T-helper 17 cell (primary cell): ENCODE results near the gene PLD3. TPM values are rescaled to one million over a fixed set of nuclear protein-coding genes. Genes with fewer than 3 reads are reported as not detected.
A peak's percentile ranks its signal among the peaks of the same experiment; 100 is the strongest.
"Not testable (repeated sequence)": the region's sequence is repeated elsewhere in the genome, so short reads cannot be mapped to it uniquely, and the experiment has no call there.

ENCODE experiments used
- ATAC-seq: fragments of 150-1000 bp; cut with Tn5 transposase; 2 replicates; pipeline ENCODE4 v1.10.0; 2021; ENCODE audit warnings: mild to moderate bottlenecking, moderate library complexity
- DNase-seq, 3 donors: peaks; one replicate each; pipeline versions ENCODE4 v3.0.0 to v3.0.0-alpha.2; 2020 to 2021
- H3K9me3 ChIP-seq: one replicate; pipeline ENCODE4 v1.7.0; 2013; ENCODE audit warnings: low read length, mild to moderate bottlenecking; ENCODE audit not compliant: control insufficient read depth, poor library complexity, severe bottlenecking
- H3K27ac Mint-ChIP-seq: one replicate; pipeline ENCODE4 v1.8.0; 2022; ENCODE audit warnings: mild to moderate bottlenecking, moderate library complexity, mixed read lengths
- H3K27me3 Mint-ChIP-seq: one replicate; pipeline ENCODE4 v1.8.0; 2022; ENCODE audit warnings: mixed read lengths
- H3K36me3 Mint-ChIP-seq: one replicate; pipeline ENCODE4 v1.8.0; 2022; ENCODE audit warnings: low read depth, mixed read lengths
- H3K4me1 Mint-ChIP-seq: one replicate; pipeline ENCODE4 v1.8.0; 2022; ENCODE audit warnings: mild to moderate bottlenecking, mixed read lengths
- H3K4me3 Mint-ChIP-seq: one replicate; pipeline ENCODE4 v1.8.0; 2022; ENCODE audit warnings: mild to moderate bottlenecking, moderate library complexity, mixed read lengths
- total RNA-seq, 4 donors: library from RNA in 2 of 4; stranded (reverse) in 2 of 4; gene quantifications; one replicate each; pipeline ENCODE4 v1.2.3 and lab custom pipeline; 2022 to 2026

PLD3 gene
- total RNA-seq, 2 donors from 2014 or later, result 75.4 to 77.1 TPM

GRCh38 chr19:40360708-40361241 lies 12.3 kb downstream of the PLD3 start:
- DNase-seq (no peak), ATAC-seq (no peak)
- peaks cover 31% of the 10 kb centered on the region for H3K4me1 Mint-ChIP-seq
- H3K27ac Mint-ChIP-seq, result no peak overlapping the region
- no peaks in the 10 kb centered on the region for H3K27me3 Mint-ChIP-seq
- peaks cover 3% of the 10 kb centered on the region for H3K36me3 Mint-ChIP-seq
- H3K4me3 Mint-ChIP-seq, result no peak overlapping the region
- H3K9me3 ChIP-seq, result no peaks in the 10 kb centered on the region

- DNase-seq, result no peak
- H3K36me3 Mint-ChIP-seq, result peaks cover 3% of the 10 kb centered on the region
- no peaks in the 10 kb centered on the region for H3K27me3 Mint-ChIP-seq
- H3K4me3 Mint-ChIP-seq, result no peak overlapping the region
- H3K9me3 ChIP-seq, result no peaks in the 10 kb centered on the region
- H3K4me1 Mint-ChIP-seq, result peaks cover 23% of the 10 kb centered on the region
- H3K27ac Mint-ChIP-seq, result peak overlapping the region; percentile 73
- ATAC-seq, result no peak
These were observed 13.7 kb downstream of the PLD3 start for GRCh38 chr19:40362160-40362559.

DNA sequence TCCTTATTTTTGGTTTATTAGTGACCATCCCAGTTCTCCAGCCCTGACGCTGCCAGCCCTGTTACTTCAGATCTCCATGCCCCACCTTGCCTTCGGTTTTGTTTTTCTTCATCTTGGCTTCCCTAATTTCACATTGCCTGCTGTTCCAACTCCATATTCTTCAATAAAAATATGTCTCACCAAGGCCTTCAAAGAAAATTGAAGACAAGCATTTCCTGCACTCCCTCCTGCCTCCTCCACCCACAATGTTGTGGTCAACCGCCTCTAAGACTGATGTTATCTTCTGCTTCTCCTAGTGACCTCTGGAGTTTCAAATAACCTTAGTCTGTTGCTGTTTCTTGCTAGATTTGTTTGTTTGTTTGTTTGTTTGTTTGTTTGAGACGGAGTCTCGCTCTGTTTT lies 14.6 kb downstream of the PLD3 start:
- Mint-ChIP-seq H3K27ac (peak overlapping the region; percentile 73), H3K4me1 (peaks cover 19% of the 10 kb centered on the region), H3K36me3 (peaks cover 3% of the 10 kb centered on the region), H3K27me3 (no peaks in the 10 kb centered on the region), H3K4me3 (no peak overlapping the region)
- no peaks in the 10 kb centered on the region for H3K9me3 ChIP-seq
- DNase-seq (no peak), ATAC-seq (no peak)

DNA sequence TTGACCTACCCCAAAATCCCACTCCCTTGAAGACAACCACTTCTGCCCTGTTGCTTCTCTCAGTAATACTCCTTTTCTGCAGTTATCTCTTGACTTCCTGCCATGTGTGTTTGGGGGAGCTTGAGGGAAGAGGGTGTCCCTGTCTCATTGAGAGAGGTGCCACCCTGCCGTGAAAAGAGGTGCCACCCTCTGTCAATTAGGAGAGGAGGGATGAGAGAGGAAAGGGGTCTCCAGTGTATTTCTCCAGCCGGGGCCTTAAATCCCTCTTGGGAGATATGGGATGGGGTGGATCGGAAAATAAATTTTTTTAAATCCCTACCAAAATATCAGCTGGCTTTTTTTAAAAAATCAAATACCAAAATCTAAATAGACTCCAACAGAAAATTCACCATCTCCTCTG lies 16.5 kb downstream of the PLD3 start:
- no peaks in the 10 kb centered on the region for H3K9me3 ChIP-seq
- ATAC-seq, result no peak
- Mint-ChIP-seq H3K27me3 (no peaks in the 10 kb centered on the region), H3K4me3 (no peak overlapping the region), H3K36me3 (peaks cover 3% of the 10 kb centered on the region), H3K27ac (peak overlapping the region; percentile 27), H3K4me1 (peaks cover 17% of the 10 kb centered on the region)
- DNase-seq, result no peak

GRCh38 chr19:40365613-40366401 lies 17.3 kb downstream of the PLD3 start:
- peak overlapping the region; percentile 27 for H3K27ac Mint-ChIP-seq
- no peaks in the 10 kb centered on the region for H3K27me3 Mint-ChIP-seq
- no peaks in the 10 kb centered on the region for H3K9me3 ChIP-seq
- peaks cover 15% of the 10 kb centered on the region for H3K4me1 Mint-ChIP-seq
- peak; percentile 40 for ATAC-seq
- DNase-seq, result peak in 1 of 3 donors; percentile 15
- no peak overlapping the region for H3K4me3 Mint-ChIP-seq
- H3K36me3 Mint-ChIP-seq, result peaks cover 3% of the 10 kb centered on the region

GRCh38 chr19:40366697-40367561 lies 18.4 kb downstream of the PLD3 start:
- peaks cover 11% of the 10 kb centered on the region for H3K4me1 Mint-ChIP-seq
- peaks cover 3% of the 10 kb centered on the region for H3K36me3 Mint-ChIP-seq
- H3K4me3 Mint-ChIP-seq, result no peak overlapping the region
- DNase-seq (no peak), ATAC-seq (no peak)
- H3K9me3 ChIP-seq, result no peaks in the 10 kb centered on the region
- no peaks in the 10 kb centered on the region for H3K27me3 Mint-ChIP-seq
- H3K27ac Mint-ChIP-seq, result no peak overlapping the region

DNA sequence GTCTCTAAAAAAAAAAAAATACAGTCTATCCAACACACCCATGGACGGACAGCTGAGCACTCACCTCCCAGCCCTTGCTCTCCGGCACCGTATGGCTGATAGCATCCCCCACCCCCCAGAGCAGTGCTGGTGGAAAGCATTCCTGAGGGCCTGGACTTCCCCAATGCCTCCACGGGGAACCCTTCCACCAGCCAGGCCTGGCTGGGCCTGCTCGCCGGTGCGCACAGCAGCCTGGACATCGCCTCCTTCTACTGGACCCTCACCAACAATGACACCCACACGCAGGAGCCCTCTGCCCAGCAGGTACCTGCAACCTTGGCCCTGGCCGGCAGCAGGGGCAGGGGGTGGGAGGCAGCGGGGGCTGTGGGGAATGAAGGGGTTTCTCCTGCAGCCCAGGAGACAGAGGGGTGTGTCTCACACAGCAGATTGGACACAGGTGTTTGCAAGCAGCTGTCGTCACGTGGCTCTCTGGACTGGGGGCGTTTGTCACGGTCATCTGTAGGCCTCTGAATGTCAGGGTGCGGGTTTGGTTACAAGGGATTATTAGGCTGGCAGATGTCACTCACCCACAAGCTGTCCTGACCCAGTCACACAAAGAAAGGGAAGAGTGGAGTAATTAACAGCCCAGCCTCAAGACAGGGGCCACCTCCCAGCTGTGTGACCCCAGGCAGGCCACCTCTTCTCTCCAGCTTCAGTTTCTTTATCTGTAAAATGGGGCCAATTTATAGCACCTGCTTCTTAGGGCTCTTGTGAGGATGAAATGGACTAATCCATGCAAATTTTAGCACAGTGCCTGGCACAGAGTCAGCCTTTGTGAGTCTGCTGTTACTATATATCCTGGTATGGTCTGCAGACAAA lies 19.3 kb downstream of the PLD3 start:
- no peak overlapping the region for H3K4me3 Mint-ChIP-seq
- no peak overlapping the region for H3K27ac Mint-ChIP-seq
- H3K9me3 ChIP-seq, result no peaks in the 10 kb centered on the region

GRCh38 chr19:40369797-40370196 lies 21.3 kb downstream of the PLD3 start:
- no peaks in the 10 kb centered on the region for H3K9me3 ChIP-seq
- no peak for ATAC-seq
- Mint-ChIP-seq H3K27ac (no peak overlapping the region), H3K36me3 (peaks cover 3% of the 10 kb centered on the region), H3K27me3 (no peaks in the 10 kb centered on the region), H3K4me3 (no peak overlapping the region), H3K4me1 (peaks cover 9% of the 10 kb centered on the region)
- no peak for DNase-seq

More for the DNA sequence above, 19.3 kb downstream of the PLD3 start:
- H3K4me1 Mint-ChIP-seq, result peaks cover 10% of the 10 kb centered on the region
- ATAC-seq (no peak), DNase-seq (no peak)
- H3K27me3 Mint-ChIP-seq, result no peaks in the 10 kb centered on the region
- peaks cover 3% of the 10 kb centered on the region for H3K36me3 Mint-ChIP-seq

DNA sequence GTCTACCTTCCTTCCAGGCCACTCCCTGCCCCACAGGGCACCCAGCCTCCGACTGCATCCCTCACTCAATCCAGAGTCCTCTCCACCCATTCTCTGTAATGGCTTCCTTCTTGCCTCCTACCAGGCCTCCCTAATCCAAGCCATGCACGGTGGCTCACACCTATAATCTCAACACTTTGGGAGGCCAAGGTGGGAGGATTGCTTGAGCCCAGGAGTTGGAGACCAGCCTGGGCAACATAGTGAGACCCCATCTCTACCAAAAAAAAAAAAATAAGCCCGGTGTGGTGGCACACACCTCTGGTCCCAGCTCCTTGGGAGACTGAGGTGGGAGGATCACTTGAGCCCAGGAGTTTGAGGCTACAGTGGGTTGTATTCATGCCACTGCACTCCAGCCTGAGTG lies 21.8 kb downstream of the PLD3 start:
- H3K27ac Mint-ChIP-seq, result peak overlapping the region; percentile 47
- not testable (repeated sequence) for H3K9me3 ChIP-seq, ATAC-seq, H3K27me3 Mint-ChIP-seq, H3K4me3 Mint-ChIP-seq, H3K36me3 Mint-ChIP-seq, H3K4me1 Mint-ChIP-seq, DNase-seq

- H3K4me1 Mint-ChIP-seq, result peaks cover 7% of the 10 kb centered on the region
- DNase-seq (no peak), ATAC-seq (no peak)
- H3K9me3 ChIP-seq, result no peaks in the 10 kb centered on the region
- H3K27me3 Mint-ChIP-seq, result no peaks in the 10 kb centered on the region
- peaks cover 3% of the 10 kb centered on the region for H3K36me3 Mint-ChIP-seq
- H3K27ac Mint-ChIP-seq, result peak overlapping the region; percentile 47
- H3K4me3 Mint-ChIP-seq, result no peak overlapping the region
These were observed 22.7 kb downstream of the PLD3 start for GRCh38 chr19:40370997-40371801.

- H3K9me3 ChIP-seq, result no peaks in the 10 kb centered on the region
- peaks cover 7% of the 10 kb centered on the region for H3K4me1 Mint-ChIP-seq
- DNase-seq (no peak), ATAC-seq (no peak)
- H3K36me3 Mint-ChIP-seq, result peaks cover 3% of the 10 kb centered on the region
- H3K27ac Mint-ChIP-seq, result no peak overlapping the region
- no peak overlapping the region for H3K4me3 Mint-ChIP-seq
- no peaks in the 10 kb centered on the region for H3K27me3 Mint-ChIP-seq
These were observed 23.3 kb downstream of the PLD3 start for GRCh38 chr19:40371802-40372122.

DNA sequence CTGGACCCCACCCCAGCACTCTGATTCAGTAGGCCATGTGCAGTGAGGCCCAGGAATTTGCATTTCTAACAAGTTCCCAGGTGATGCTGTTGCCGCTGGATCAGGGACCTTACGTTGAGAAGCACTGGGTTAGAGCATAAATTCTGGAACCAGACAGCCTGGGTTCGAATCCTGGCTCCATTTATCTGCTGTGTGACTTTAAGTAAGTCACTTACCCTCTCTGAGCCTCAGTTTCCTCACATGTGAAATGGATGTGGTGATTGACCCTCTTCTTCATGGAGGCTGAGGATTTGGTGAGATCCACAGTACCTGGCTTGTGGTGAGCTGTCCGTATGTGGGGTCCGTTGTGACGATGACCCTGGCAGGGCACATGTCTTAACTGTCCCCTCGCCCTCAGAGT lies 25.6 kb downstream of the PLD3 start:
- H3K27ac Mint-ChIP-seq, result peak overlapping the region; percentile 49
- peaks cover 3% of the 10 kb centered on the region for H3K36me3 Mint-ChIP-seq
- no peaks in the 10 kb centered on the region for H3K9me3 ChIP-seq
- no peak overlapping the region for H3K4me3 Mint-ChIP-seq
- H3K4me1 Mint-ChIP-seq, result peaks cover 7% of the 10 kb centered on the region
- H3K27me3 Mint-ChIP-seq, result no peaks in the 10 kb centered on the region
- DNase-seq (no peak), ATAC-seq (no peak)
